Breast epithelium (tissue), 4 donors: ENCODE data around the gene ITIH2. TPM values are rescaled to one million over a fixed set of nuclear protein-coding genes. Genes with fewer than 3 reads are reported as not detected.

Source experiments
- DNase-seq, 2 donors: peaks; one replicate each; pipeline ENCODE4 v3.0.0-alpha.2; 2019; ENCODE audit warnings: low spot score in 2 of 2
- H3K27ac ChIP-seq, 2 donors: fragments of 200-600 bp; sonication (generic) in 1 of 2; one replicate each; pipeline ENCODE4 v1.5.1; 2016 to 2019; ENCODE audit warnings: mild to moderate bottlenecking in 1 of 2
- H3K27me3 ChIP-seq, 2 donors: fragments of 200-600 bp; sonication (generic) in 1 of 2; one replicate each; pipeline versions ENCODE4 v1.5.1 to v1.6.0; 2017 to 2019; ENCODE audit warnings: control low read depth in 1 of 2, mild to moderate bottlenecking in 1 of 2
- H3K36me3 ChIP-seq: fragments of 200-600 bp; one replicate; pipeline ENCODE4 v1.5.1; 2019
- H3K4me1 ChIP-seq, 2 donors: fragments of 200-600 bp; sonication (generic); one replicate each; pipeline ENCODE4 v1.5.1; 2016 to 2019; ENCODE audit warnings: control low read depth in 1 of 2
- H3K4me3 ChIP-seq, 3 donors: fragments of 200-600 bp; sonication (generic); 1 replicate in 2 of 3; 2 replicates in 1 of 3; pipeline ENCODE4 v1.5.1; 2016 to 2019; ENCODE audit warnings: mild to moderate bottlenecking in 3 of 3, moderate library complexity in 2 of 3
- H3K9me3 ChIP-seq, 2 donors: fragments of 200-600 bp; sonication (generic) in 1 of 2; one replicate each; pipeline ENCODE4 v1.5.1; 2016 to 2019; ENCODE audit warnings: control low read depth in 1 of 2
- POLR2A ChIP-seq: fragments of 450-650 bp; IDR thresholded peaks from one replicate; pipeline ENCODE4 v1.6.1; 2016; ENCODE audit warnings: antibody characterized with exemption, mild to moderate bottlenecking, moderate library complexity
- POLR2AphosphoS5 ChIP-seq, 3 donors: sonication (generic); formaldehyde crosslinking; IDR thresholded peaks; one replicate each; pipeline ENCODE4 v1.6.1; 2017; ENCODE audit warnings: antibody characterized with exemption in 3 of 3
- intact Hi-C: fragments of 100-400 bp; cut with DNase I; formaldehyde crosslinking; loops from one replicate; pipeline ENCODE4 v1.15.1; 2023; ENCODE audit warnings: low total_unique reads
- total RNA-seq, 3 donors: library from RNA; depleted of rRNA; stranded (reverse); fragments of >200 nt; gene quantifications; one replicate each; pipeline ENCODE4 v1.1.0, GENCODE V29; 2016
- TF ChIP-seq, protein P1 (sequence below), 3 donors: fragments of 450-650 bp; IDR thresholded peaks; one replicate each; pipeline ENCODE4 v1.5.1; 2016 to 2017; ENCODE audit warnings: antibody characterized with exemption in 3 of 3, mild to moderate bottlenecking in 3 of 3, moderate library complexity in 3 of 3

The ITIH2 gene
- total RNA-seq, 3 donors from 2014 or later, result 0.73 to 2.0 TPM; not detected in 1

DNA sequence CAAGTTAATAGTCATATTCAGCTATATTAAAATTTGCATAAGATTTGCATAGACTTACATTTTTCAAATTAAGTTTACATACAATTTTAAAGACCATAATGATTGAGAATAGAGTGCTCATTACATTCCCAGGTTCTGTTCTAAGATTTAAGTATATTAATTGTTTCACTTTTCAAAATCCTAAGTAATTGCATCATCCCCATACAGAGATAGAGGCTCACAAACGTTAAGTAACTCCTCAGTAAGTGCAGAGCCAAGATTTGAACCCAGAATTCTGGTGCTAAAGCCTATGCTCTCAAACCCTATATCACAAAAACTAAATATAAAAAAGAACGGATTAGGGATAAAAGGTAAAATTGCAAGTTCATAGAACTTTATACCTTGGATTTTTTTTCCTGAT lies 38.4 kb upstream of the ITIH2 start:
- no peaks in the 10 kb centered on the region for H3K27me3 ChIP-seq
- intact Hi-C loops, result no loop called here
- no peaks in the 10 kb centered on the region for H3K4me1 ChIP-seq
- no peaks in the 10 kb centered on the region for H3K36me3 ChIP-seq
- H3K4me3 ChIP-seq, result no peak overlapping the region
- no peaks in the 10 kb centered on the region for H3K9me3 ChIP-seq
- DNase-seq, result no peak
- no peak overlapping the region for H3K27ac ChIP-seq
- TF ChIP-seq, protein P1, sequence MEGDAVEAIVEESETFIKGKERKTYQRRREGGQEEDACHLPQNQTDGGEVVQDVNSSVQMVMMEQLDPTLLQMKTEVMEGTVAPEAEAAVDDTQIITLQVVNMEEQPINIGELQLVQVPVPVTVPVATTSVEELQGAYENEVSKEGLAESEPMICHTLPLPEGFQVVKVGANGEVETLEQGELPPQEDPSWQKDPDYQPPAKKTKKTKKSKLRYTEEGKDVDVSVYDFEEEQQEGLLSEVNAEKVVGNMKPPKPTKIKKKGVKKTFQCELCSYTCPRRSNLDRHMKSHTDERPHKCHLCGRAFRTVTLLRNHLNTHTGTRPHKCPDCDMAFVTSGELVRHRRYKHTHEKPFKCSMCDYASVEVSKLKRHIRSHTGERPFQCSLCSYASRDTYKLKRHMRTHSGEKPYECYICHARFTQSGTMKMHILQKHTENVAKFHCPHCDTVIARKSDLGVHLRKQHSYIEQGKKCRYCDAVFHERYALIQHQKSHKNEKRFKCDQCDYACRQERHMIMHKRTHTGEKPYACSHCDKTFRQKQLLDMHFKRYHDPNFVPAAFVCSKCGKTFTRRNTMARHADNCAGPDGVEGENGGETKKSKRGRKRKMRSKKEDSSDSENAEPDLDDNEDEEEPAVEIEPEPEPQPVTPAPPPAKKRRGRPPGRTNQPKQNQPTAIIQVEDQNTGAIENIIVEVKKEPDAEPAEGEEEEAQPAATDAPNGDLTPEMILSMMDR (IDR thresholded peaks at IDR 0.05), result no peak
- TF ChIP-seq POLR2A, result no peak
- TF ChIP-seq POLR2AphosphoS5 (IDR thresholded peaks at IDR 0.05), result no peak

DNA sequence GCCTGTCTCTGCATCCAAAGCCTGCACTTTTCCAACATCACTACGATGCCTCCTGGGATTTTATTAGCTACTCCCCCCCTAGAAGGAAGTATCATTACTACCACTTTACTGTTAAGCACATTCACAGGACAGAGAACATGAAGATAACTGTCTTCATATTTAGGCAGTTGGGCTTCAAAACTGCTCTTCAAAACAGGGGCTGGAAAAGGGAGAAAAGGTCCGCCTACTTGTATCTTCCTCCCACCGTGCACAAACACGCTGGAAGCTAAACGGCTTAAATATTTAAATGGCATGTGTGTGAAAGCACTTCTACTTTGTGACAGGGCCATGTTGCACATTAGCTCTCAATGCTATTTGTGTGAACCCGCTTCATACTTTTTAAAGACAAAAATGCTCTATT lies 37.3 kb upstream of the ITIH2 start:
- H3K4me3 ChIP-seq, result peak overlapping the region; percentile 69 to 90 (median 69)
- no peak for DNase-seq
- no peaks in the 10 kb centered on the region for H3K9me3 ChIP-seq
- intact Hi-C loops, result no loop called here
- H3K4me1 ChIP-seq, result no peaks in the 10 kb centered on the region
- no peak overlapping the region for H3K27ac ChIP-seq
- TF ChIP-seq, protein P1 (IDR thresholded peaks at IDR 0.05), result no peak
- TF ChIP-seq POLR2A, result no peak
- TF ChIP-seq POLR2AphosphoS5 (IDR thresholded peaks at IDR 0.05), result no peak
- H3K36me3 ChIP-seq, result no peaks in the 10 kb centered on the region
- no peaks in the 10 kb centered on the region for H3K27me3 ChIP-seq

DNA sequence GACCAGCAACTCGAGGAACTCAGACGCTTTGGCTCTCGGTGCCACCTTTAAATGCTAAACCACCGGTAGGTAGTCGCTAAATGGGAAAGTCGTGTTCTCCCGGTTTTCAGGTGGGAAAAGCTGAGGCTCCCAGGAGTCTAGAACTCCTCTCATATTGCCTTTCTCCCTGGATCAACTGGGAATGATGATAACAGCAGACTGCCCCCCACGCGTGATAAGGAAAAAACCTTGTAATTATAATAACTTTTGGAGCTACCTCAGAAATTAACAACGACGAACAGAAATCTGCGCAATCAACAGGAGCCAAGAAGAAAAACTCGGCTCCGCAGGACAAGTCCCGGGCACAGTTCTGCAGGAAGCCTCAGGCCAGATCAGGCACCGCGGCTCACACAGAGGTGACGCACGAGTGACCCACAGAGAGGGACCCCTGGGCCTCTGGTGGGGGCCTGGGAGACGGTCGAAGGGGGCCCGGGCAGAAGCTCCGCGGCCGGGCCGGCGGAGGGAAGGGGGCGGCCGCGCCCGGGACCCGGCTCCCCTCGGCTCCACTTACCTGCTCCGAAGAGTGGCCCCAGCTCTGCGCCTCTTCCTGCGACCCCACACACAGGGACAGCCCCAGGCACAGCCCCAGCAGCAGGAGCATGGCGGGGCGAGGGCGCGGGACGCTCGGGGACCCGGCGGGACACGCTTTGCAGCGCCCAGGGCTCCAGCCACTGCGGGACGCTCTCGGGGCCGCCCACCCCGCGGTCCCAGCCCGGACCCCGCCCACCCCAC lies 36.7 kb upstream of the ITIH2 start, which contains the start of gene ITIH5:
Gene ITIH5 (minus strand): TSS at position 714 of the 771 bp plus-strand sequence. CDS start 74 bp downstream, at position 640.
- H3K4me3 ChIP-seq, result peak within 1 kb of the TSS; percentile 69 to 90 (median 69)
- H3K36me3 ChIP-seq, result no peaks in the 10 kb centered on the region
- intact Hi-C loops, result no loop called here
- H3K27me3 ChIP-seq, result no peaks in the 10 kb centered on the region
- peak within 1 kb of the TSS; percentile 48 to 78 for H3K27ac ChIP-seq
- H3K9me3 ChIP-seq, result no peaks in the 10 kb centered on the region
- TF ChIP-seq, protein P1 (IDR thresholded peaks at IDR 0.05), result no peak
- TF ChIP-seq POLR2A (no peak), POLR2AphosphoS5 (IDR thresholded peaks at IDR 0.05) (no peak)
- no peak for DNase-seq
- H3K4me1 ChIP-seq, result no peaks in the 10 kb centered on the region

DNA sequence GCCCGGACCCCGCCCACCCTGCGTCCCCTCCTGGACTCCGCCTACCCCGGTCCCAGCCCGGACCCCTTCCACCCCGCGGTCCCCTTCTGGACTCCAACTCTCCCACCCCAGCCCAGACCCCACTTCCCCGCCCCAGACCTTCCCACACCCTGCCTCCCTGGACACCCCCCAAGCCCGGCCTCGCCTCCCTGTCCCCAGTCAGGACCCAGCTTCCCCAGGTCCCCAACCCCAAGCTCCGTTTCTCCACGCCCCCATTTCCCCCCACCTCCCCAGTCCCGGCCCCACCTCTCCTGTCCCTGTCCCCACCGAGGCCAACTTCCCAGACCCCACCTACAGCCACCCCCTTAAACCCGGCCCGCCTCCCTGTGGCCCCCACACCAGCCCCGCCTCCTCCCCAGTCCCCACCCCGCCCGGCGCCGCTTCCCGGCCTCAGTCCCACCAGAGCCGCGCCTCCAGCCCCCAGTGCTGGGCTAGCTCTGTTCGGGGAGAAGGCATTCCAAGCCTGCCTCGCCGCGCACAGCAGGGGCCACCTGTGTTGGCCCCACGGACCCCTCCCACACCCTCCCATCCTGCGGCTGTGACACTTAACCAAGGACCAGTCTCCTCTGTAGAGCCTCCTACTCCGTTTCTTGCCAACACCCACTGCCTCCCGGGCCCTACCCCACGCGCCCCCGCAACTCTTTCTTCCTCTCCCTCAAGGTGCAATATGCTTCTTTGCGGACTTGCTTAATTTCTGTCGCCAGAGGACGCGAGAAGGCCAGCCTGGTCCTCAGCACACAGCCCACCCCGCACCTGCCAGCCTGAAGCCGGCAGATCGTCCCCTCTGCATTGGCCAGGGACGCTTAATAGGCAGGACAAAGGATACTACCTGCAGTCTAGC lies 35.6 kb upstream of the ITIH2 start:
- Histone ChIP-seq H3K4me3 (peak overlapping the region; percentile 69 to 90 (median 69)), H3K27me3 (no peaks in the 10 kb centered on the region), H3K36me3 (no peaks in the 10 kb centered on the region), H3K27ac (peak overlapping the region; percentile 48 to 78), H3K9me3 (no peaks in the 10 kb centered on the region), H3K4me1 (no peaks in the 10 kb centered on the region)
- TF ChIP-seq POLR2A (no peak), POLR2AphosphoS5 (IDR thresholded peaks at IDR 0.05) (no peak)
- TF ChIP-seq, protein P1 (IDR thresholded peaks at IDR 0.05), result no peak
- intact Hi-C loops, result no loop called here
- no peak for DNase-seq
